B cell (primary cell): ENCODE data around the gene LMAN2. TPM values are rescaled to one million over a fixed set of nuclear protein-coding genes. Genes with fewer than 3 reads are reported as not detected.

Experiments
- ATAC-seq: fragments of 200-7000 bp; cut with Tn5 transposase; one replicate; pipeline ENCODE4 v1.10.0; 2021; ENCODE audit warnings: low read depth, mild to moderate bottlenecking, moderate number of reproducible peaks, moderate library complexity
- CTCF ChIA-PET: fragments of 350-600 bp; sonication (Branson Sonifier 250); formaldehyde crosslinking; loops from one replicate; lab custom pipeline; 2021; ENCODE audit warnings: antibody characterized with exemption, inconsistent platforms; lab: Charles Lee
- POLR2A ChIA-PET: fragments of 350-600 bp; sonication (Branson Sonifier 250); formaldehyde crosslinking; loops from one replicate; lab custom pipeline; 2021; ENCODE audit warnings: antibody characterized with exemption; lab: Charles Lee
- DNase-seq: peaks from one replicate; pipeline ENCODE4 v3.0.0; 2013
- H2AFZ ChIP-seq: 2 replicates; pipeline ENCODE4 v1.6.1; 2012; ENCODE audit warnings: mild to moderate bottlenecking, low read depth, low read length; ENCODE audit not compliant: insufficient read depth, poor library complexity, severe bottlenecking
- H3K27ac ChIP-seq, 2 donors: 1 replicate in 1 of 2; 2 replicates in 1 of 2; pipeline ENCODE4 v1.5.1; 2012 to 2013; ENCODE audit warnings: low read length in 2 of 2, mild to moderate bottlenecking in 2 of 2, moderate library complexity in 1 of 2
- H3K27me3 ChIP-seq, 4 experiments: fragments of 200-600 bp in 1 of 4; sonication (generic) in 1 of 4; replicated peaks in 1 of 4; 1 replicate in 2 of 4; 2 replicates in 2 of 4; pipeline versions ENCODE4 v1.6.1 to v1.7.0; 2013 to 2016; ENCODE audit warnings: low read length in 3 of 4, mild to moderate bottlenecking in 2 of 4, mixed read lengths in 1 of 4, moderate library complexity in 1 of 4; ENCODE audit not compliant: insufficient read depth in 4 of 4, control insufficient read depth in 3 of 4; ENCODE audit errors: control extremely low read depth in 1 of 4
- H3K36me3 ChIP-seq, 2 experiments: replicated peaks in 1 of 2; 1 replicate in 1 of 2; 2 replicates in 1 of 2; pipeline versions ENCODE4 v1.6.1 to v1.7.1; 2013; ENCODE audit warnings: low read length in 1 of 2; ENCODE audit not compliant: insufficient read depth in 2 of 2, control insufficient read depth in 1 of 2; ENCODE audit errors: control extremely low read depth in 1 of 2, extremely low read depth in 1 of 2
- H3K4me1 ChIP-seq, 2 donors: fragments of 200-600 bp in 1 of 2; sonication (generic) in 1 of 2; 1 replicate in 1 of 2; 2 replicates in 1 of 2; pipeline versions ENCODE4 v1.5.1 to v1.6.1; 2013 to 2017; ENCODE audit warnings: low read length in 2 of 2; ENCODE audit not compliant: control insufficient read depth in 2 of 2, insufficient read depth in 2 of 2
- H3K4me2 ChIP-seq: replicated peaks from 2 replicates; pipeline ENCODE3; 2012; ENCODE audit warnings: mild to moderate bottlenecking, low read depth, low read length; ENCODE audit not compliant: poor library complexity, severe bottlenecking
- H3K4me3 ChIP-seq, 5 experiments: fragments of 200-600 bp in 1 of 5; sonication (generic) in 1 of 5; 1 replicate in 3 of 5; 2 replicates in 2 of 5; pipeline versions ENCODE4 v1.5.1 to v1.7.0; 2011 to 2016; ENCODE audit warnings: low read length in 4 of 5, mild to moderate bottlenecking in 4 of 5, low read depth in 2 of 5, control low read depth in 1 of 5, moderate library complexity in 1 of 5; ENCODE audit not compliant: insufficient read depth in 1 of 5; ENCODE audit errors: control extremely low read depth in 1 of 5, extremely low read depth in 1 of 5
- H3K79me2 ChIP-seq: fragments of 200-600 bp; sonication (generic); one replicate; pipeline ENCODE4 v1.6.0; 2016; ENCODE audit warnings: low read length; ENCODE audit not compliant: control insufficient read depth, insufficient read depth
- H3K9ac ChIP-seq: fragments of 200-600 bp; sonication (generic); 2 replicates; pipeline ENCODE4 v1.6.1; 2017; ENCODE audit warnings: mild to moderate bottlenecking, low read length, moderate library complexity
- H3K9me3 ChIP-seq, 3 donors: one replicate each; pipeline versions ENCODE4 v1.6.1 to v1.7.1; 2013; ENCODE audit warnings: low read length in 2 of 3; ENCODE audit not compliant: control insufficient read depth in 2 of 3, insufficient read depth in 1 of 3; ENCODE audit errors: control extremely low read depth in 1 of 3
- H4K20me1 ChIP-seq: 2 replicates; pipeline ENCODE4 v1.6.0; 2012; ENCODE audit warnings: mild to moderate bottlenecking, low read length; ENCODE audit not compliant: insufficient read depth, control insufficient read depth, poor library complexity, severe bottlenecking
- H3K27ac Mint-ChIP-seq: one replicate; pipeline ENCODE4 v1.8.0; 2021; ENCODE audit warnings: mixed read lengths
- H3K27me3 Mint-ChIP-seq: one replicate; pipeline ENCODE4 v1.8.0; 2021; ENCODE audit warnings: mixed read lengths
- H3K4me1 Mint-ChIP-seq: one replicate; pipeline ENCODE4 v1.8.0; 2021; ENCODE audit warnings: mixed read lengths
- H3K4me3 Mint-ChIP-seq: one replicate; pipeline ENCODE4 v1.8.0; 2021; ENCODE audit warnings: mixed read lengths
- H3K9me3 Mint-ChIP-seq: one replicate; pipeline ENCODE4 v1.8.0; 2022; ENCODE audit warnings: mixed read lengths; ENCODE audit not compliant: insufficient read depth
- CTCF ChIP-seq: fragments of 200-600 bp; IDR thresholded peaks from one replicate; pipeline ENCODE4 v1.8.0; 2022; ENCODE audit warnings: antibody characterized with exemption, mild to moderate bottlenecking
- EZH2 ChIP-seq: IDR thresholded peaks from 2 replicates; pipeline ENCODE4 v1.6.1; 2012; ENCODE audit warnings: borderline replicate concordance, low read depth, mild to moderate bottlenecking, moderate library complexity, low read length; ENCODE audit not compliant: insufficient read depth, poor library complexity, severe bottlenecking
- WGBS: methylation state at CpG from one replicate; pipeline ENCODE4 v1.1.5; 2013; ENCODE audit warnings: missing lambda C conversion rate; ENCODE audit not compliant: insufficient coverage; 5-methylcytosine and 5-hydroxymethylcytosine counted together
- intact Hi-C: fragments of 100-400 bp; cut with micrococcal nuclease; formaldehyde crosslinking; loops from one replicate; pipeline ENCODE4 v1.10.0; 2022
- polyA plus RNA-seq: library from polyadenylated mRNA; depleted of rRNA; stranded (reverse); fragments of >200 nt; gene quantifications from 2 replicates; pipeline ENCODE4 v1.2.3, GENCODE V29; 2012
- total RNA-seq, 2 donors: library from RNA; stranded (reverse); fragments of 120-200 nt in 1 of 2; gene quantifications; 1 replicate in 1 of 2; 2 replicates in 1 of 2; pipeline versions ENCODE4 v1.2.3 to v1.2.4, GENCODE V29; 2013 to 2022

LMAN2 gene
- total and polyA plus RNA-seq, 2 donors (not counting 1 experiment from before 2014, with no cell fraction given): 99.4 to 123 TPM

- Histone ChIP-seq H2AFZ (no peak overlapping the region), H3K79me2 (peaks cover 87% of the 10 kb centered on the region)
- no peaks in the 10 kb centered on the region for H3K9me3 Mint-ChIP-seq
Measured at GRCh38 chr5:177362292-177362609, 10.8 kb upstream of the LMAN2 start.

More at GRCh38 chr5:177362292-177362609, 10.8 kb upstream of the LMAN2 start:
- Histone ChIP-seq H3K9me3 (no peaks in the 10 kb centered on the region), H4K20me1 (peaks cover 89% of the 10 kb centered on the region), H3K4me2 (peak overlapping the region; percentile 81), H3K27me3 (no peaks in the 10 kb centered on the region), H3K4me3 (peak overlapping the region in 2 of 5 experiments; percentile 45 to 52), H3K4me1 (peaks cover 51 to 68% of the 10 kb centered on the region in 2 donors), H3K36me3 (peaks cover 0 to 34% of the 10 kb centered on the region in 2 experiments), H3K27ac (peak overlapping the region; percentile 39 to 50), H3K9ac (peak overlapping the region; percentile 54)
- intact Hi-C loops: no loop called here
- peak overlapping the region; percentile 86 for H3K4me3 Mint-ChIP-seq
- H3K27me3 Mint-ChIP-seq: no peaks in the 10 kb centered on the region
- peak overlapping the region; percentile 93 for H3K27ac Mint-ChIP-seq
- 76% methylated on average over 6 of the region's 8 CpGs for WGBS
- POLR2A ChIA-PET: interaction anchor here (2.5 kb wide), 1 partner anchor 11 kb away, joined by 14 read pairs; the partner anchor contains the start of gene LMAN2
- ATAC-seq (no peak), DNase-seq (no peak)
- TF ChIP-seq CTCF (no peak), EZH2 (no peak)
- H3K4me1 Mint-ChIP-seq: peaks cover 68% of the 10 kb centered on the region
- CTCF ChIA-PET: interaction anchor here (0.7 to 2.8 kb wide), 7 partner anchors 8 to 95 kb away, joined by 3 to 16 read pairs (median 3); partner anchors contain the start of gene LMAN2
